HG02885 (cell line): Measurements from ENCODE around the gene PYY.
"Not testable (repeated sequence)": the region's sequence is repeated elsewhere in the genome, so short reads cannot be mapped to it uniquely, and the experiment has no call there.

ENCODE experiments used
- ATAC-seq: cut with Tn5 transposase; IDR thresholded peaks from one replicate; pipeline ENCODE4 v1.9.1; 2021; ENCODE audit warnings: mild to moderate bottlenecking; ENCODE audit not compliant: unreplicated experiment, poor library complexity

The PYY gene

GRCh38 chr17:43979671-43980070, 25.9 kb upstream of the PYY start:
- ATAC-seq: no peak

GRCh38 chr17:43979011-43979410, 25.3 kb upstream of the PYY start:
- ATAC-seq: no peak

DNA sequence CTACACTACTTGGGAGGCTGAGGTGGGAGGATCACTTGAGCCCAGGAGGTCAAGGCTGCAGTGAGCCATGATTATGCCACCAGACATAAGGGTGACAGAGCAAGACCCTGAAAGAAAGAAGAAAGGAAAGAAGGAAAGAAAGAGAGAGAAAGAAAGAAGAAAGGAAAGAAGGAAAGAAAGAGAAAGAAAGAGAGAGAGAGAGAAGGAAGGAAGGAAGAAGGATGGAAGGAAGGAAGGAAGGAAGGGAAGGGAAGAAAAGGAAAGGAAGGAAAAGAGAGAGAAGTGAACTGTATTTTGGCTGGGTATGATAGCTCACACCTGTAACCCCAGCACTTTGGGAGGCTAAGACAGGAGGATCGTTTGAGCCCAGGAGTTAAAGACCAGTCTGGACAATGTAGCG, 24.3 kb upstream of the PYY start:
- ATAC-seq: no peak

DNA sequence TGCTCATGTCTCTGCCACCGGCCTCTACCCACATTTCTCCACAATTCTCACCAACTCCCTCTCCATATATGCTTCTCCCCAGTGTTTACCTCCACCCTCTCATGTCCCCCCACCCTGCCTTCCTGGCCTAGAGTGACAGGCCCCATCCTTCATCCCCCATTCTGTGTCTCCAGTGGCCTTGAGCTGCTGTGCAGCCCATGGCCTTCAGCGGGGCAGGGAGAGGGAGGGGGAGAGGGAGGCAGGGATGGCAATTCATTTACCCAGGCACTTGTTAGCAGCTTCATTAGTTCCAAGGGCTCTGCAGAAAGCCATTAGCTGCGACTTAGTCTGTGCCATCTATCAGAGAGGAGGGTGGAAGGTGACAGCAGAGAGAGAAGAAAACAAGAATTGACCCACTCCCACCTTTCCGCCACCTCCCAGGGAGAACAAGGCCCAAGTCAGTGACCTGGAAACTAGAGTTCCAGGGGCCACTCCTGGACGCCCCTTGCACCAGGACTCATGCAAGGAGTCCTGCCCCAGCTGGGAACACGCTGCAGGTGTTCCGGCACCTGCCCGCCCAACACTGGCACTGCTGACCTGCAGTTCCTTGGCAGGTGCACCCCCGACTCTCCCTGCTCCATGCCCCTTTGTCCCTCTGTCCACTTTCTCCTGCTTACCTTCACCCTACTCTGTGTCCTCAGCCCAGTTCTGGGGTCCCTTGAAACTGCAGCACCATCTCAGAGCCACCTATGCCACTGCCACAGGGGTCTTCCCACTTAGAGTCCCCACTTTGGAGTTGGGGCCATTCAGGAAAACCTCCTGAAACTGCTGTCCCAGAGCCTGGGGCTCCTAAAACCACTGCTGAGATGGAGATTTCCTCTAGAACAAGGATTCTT, 23.5 kb upstream of the PYY start:
- no peak for ATAC-seq

DNA sequence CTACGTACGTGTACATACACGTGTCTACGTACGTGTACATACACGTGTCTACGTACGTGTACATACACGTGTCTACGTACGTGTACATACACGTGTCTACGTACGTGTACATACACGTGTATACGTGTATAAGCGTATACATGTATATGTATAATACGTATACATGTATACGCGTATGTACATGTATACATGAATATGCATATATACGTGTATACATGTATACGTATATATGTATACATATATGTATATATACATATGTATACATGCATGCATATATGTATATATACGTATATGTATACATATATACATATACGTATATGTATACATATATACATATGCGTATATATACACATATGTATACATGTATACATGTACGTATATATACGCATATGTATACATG, 22.2 kb upstream of the PYY start:
- ATAC-seq: no peak

GRCh38 chr17:43974382-43975266, 20.9 kb upstream of the PYY start:
- ATAC-seq: no peak

- not testable (repeated sequence) for ATAC-seq
These were observed 18.9 kb upstream of the PYY start for GRCh38 chr17:43972444-43973212.

- ATAC-seq: not testable (repeated sequence)
These were observed 17.7 kb upstream of the PYY start for GRCh38 chr17:43971436-43971835.

- ATAC-seq: no peak
These were observed 16.6 kb upstream of the PYY start for GRCh38 chr17:43970366-43970765.

- ATAC-seq: no peak
These were observed 13.6 kb upstream of the PYY start for GRCh38 chr17:43967251-43967875.

GRCh38 chr17:43966276-43966675, 12.5 kb upstream of the PYY start:
- no peak for ATAC-seq

GRCh38 chr17:43962479-43962878, 8.7 kb upstream of the PYY start:
- ATAC-seq: no peak

GRCh38 chr17:43961954-43962353, 8.2 kb upstream of the PYY start:
- no peak for ATAC-seq

DNA sequence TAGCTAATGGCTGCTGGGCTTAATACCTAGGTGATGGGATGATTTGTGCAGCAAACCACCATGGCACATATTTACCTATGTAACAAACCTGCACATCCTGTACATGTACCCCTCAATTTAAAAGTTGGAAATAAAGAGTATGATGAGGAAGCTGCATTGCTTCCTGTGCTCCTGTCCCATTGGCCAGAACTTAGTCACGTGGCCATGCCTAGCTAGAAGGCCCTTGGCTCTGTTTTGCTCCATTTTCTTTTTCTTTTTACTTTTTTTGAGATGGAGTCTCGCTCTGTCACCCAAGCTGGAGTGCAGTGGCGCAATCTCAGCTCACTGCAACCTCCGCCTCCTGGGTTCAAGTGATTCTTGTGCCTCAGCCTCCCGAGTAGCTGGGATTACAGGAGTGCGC, 7.6 kb upstream of the PYY start:
- ATAC-seq: not testable (repeated sequence)

- no peak for ATAC-seq
These were observed 5.1 kb upstream of the PYY start for GRCh38 chr17:43958748-43959352.

DNA sequence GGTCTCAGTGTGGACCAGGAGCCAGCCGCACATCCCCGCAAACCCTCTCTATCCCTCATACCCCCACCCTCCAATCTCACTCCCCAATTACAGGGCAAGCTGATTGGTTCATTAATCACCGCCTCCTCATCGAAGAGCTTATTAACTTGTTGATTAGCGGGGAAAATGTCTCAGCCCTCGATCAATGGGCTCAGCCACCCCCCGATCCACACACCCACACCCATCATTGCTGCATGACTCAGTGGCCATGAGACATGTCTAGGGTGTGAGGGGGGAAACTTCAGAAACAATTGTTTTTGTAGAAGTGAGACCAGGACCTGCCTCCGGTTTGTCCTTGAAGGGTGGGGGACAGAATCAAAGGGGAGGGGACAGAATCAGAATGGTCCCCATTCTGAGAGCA, 2.5 kb upstream of the PYY start:
- ATAC-seq: no peak

- no peak for ATAC-seq
These were observed 745 bp downstream of the PYY start for GRCh38 chr17:43952724-43953666.

DNA sequence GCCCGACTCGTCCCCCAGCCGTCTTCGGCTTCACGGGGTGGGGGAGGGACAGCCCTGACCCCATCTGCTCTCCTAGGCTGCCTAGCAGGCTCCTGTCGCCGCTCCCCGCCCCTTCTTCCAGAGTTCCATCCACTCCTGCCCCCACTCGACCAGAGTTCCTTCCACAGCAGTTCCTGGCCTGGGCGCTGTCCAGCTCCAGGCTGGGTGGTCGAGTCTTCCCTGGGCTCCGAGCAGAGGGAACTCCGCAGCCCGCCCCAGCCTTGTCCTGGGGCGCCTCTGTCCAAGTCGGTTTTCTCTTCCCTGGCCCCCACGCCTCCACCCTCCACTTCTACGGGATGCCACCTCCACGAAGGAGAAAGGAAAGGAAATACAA, 1.4 kb downstream of the PYY start:
- no peak for ATAC-seq

GRCh38 chr17:43951750-43952149, 2.0 kb downstream of the PYY start:
- no peak for ATAC-seq
